C4-2B (cell line): ENCODE data around the gene RHAG.

Experiments used
- CTCF ChIP-seq: fragments of 450-650 bp; conservative IDR thresholded peaks from 2 replicates; pipeline ENCODE4 v1.5.1; 2017; ENCODE audit warnings: mild to moderate bottlenecking
- ZFX ChIP-seq: fragments of 450-650 bp; IDR thresholded peaks from 2 replicates; pipeline ENCODE4 v1.6.1; 2017

GRCh38 chr6:49556429-49556837 is 80.2 kb downstream of the RHAG start:
- no peak for TF ChIP-seq CTCF
- TF ChIP-seq ZFX: no peak
